Measurements from ENCODE around the gene VWA2.

- TF ChIP-seq CTCF (IDR thresholded peaks at IDR 0.05) (no peak), POLR2A (IDR thresholded peaks at IDR 0.05) (no peak)
Measured at GRCh38 chr10:114336823-114337509, 97.9 kb downstream of the VWA2 start.

All from Peyer's patch (tissue), 4 donors.